NCI-H82 treated with DMSO at 0.1 percent for 48 hours (cell line): ENCODE results near the gene PKNOX1.
"Not testable (repeated sequence)": the region's sequence is repeated elsewhere in the genome, so short reads cannot be mapped to it uniquely, and the experiment has no call there.

Experiments
- DNase-seq: peaks from one replicate; lab custom pipeline; 2025; ENCODE audit not compliant: unreplicated experiment; lab: John Stamatoyannopoulos, UW

Gene PKNOX1

DNA sequence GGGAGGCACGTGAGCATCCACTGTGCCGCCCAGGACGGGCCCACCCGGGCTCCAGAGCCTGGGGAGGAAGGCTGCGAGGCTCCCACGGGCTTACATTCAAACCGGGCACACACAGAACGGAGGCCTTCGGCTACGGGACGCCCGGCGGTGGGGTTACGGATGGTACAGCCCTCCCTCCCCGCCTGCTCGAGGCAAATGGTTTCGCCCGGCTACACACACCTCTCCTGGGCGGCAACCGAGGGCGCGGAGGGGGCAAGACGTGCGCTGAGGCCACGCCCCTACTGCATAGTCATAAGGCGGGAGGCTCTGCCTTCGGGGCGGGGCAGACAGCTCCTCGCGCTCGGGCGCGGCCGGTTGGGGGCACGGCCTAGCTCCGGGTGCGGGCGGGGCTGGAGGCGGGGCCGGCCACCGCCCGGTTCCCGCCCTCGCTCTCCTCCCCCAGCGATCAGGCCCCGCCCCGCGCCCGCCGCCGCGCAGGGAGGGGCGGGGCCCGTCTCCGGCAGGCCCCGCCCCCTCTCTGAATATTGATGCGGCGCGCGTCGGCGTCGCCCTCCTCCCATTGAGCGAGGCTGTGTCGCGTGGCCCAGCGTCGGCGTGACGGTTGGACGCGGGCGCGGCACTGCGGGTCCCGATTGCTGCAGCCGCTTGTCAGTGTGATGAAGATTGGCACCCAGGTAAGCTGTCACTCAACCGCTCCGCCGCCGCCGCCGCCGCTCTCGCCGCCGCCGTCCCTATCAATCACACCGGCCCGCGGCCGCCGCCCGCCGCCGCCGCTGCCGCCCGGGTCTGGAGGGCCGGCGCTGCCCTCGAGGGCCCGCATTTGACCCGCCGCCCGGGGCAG, at the start of gene PKNOX1:
PKNOX1 (plus strand) TSS at position 572 of the 841 bp plus-strand sequence. CDS start 29,820 bp downstream, outside the sequence.
- DNase-seq = peak; percentile 98

DNA sequence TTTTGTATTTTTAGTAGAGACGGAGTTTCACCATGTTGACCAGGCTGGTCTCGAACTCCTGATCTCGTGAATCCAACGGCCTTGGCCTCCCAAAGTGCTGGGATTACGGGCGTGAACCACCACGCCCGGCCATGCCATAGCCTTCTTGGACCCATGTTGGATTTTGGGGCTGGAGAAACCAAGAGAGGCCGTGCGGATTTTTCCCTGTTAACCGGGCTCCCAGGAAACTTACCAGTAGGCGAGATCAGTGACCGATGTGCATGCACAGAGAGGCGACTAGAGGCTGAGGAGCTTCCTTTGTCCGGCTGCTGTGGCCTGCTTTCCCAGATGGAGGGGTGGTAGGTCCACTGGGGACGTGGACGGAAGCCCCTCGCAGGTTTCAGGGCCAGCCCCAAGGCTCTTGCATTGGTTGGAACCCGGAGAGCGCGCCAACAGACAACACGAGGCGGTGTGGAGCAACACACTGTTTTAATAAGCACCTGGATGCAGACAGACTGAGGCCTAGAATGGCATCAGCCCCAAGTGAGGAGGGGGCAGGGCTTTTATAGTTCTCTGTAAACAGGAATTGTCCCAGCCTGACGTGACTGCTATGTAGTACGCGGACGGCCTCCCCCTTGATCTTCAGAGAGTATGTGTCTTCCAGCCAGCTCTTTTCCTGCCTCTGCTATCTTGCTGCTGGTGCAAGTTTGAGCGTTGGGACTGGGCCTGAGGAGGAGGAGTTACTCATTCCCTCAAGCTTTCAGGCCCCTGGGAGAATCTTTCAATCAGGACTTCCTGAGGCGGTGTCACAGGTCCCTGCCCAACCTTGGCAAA, 49.0 kb upstream of the PKNOX1 start, which contains the start of gene ERVH48-1:
ERVH48-1 (minus strand) TSS at position 517 of the 813 bp plus-strand sequence. CDS start 6,624 bp downstream, outside the sequence.
- DNase-seq = no peak

GRCh38 chr21:42927474-42928200, 46.7 kb upstream of the PKNOX1 start:
- not testable (repeated sequence) for DNase-seq

GRCh38 chr21:42929969-42930368, 44.4 kb upstream of the PKNOX1 start:
- DNase-seq = no peak

GRCh38 chr21:42931560-42932235, 42.7 kb upstream of the PKNOX1 start:
- no peak for DNase-seq

- not testable (repeated sequence) for DNase-seq
Measured at GRCh38 chr21:42932378-42933136, 41.8 kb upstream of the PKNOX1 start.

DNA sequence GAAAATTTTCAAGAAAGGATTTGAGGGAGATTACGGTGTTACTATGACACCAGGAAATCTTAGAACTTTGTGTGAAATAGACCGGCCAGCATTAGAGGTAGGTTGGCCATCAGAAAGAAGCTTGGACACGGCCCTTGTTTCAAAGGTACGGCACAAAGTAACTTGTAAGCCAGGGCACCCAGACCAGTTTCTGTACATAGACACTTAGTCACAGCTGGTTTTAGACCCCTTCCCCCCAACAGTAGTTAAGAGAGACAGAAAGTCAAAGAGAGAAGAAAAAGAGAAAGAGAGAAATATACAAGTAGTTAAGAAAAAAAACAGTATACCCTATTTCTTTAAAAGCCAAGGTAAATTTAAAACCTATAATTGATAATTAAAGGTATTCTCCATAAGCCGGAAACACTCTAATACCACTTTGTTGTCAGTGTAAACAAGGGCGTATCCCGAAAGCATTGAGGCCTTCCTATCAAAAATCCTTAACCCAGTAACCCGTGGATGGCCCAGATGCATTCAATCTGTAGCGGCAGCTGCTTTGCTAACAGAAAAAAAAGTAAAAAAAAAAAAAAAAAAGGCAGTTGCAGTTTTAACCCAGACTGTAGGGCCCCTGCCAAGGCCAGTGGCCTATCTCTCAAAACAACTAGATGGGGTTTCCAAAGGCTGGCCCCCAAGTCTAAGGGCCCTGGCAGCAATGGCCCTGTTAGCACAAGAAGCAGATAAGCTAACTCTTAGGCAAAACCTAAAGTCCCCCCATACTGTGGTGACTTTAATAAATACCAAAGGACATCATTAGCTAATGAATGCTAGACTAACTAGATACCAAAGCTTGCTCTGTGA, 41.0 kb upstream of the PKNOX1 start:
- DNase-seq = not testable (repeated sequence)

DNA sequence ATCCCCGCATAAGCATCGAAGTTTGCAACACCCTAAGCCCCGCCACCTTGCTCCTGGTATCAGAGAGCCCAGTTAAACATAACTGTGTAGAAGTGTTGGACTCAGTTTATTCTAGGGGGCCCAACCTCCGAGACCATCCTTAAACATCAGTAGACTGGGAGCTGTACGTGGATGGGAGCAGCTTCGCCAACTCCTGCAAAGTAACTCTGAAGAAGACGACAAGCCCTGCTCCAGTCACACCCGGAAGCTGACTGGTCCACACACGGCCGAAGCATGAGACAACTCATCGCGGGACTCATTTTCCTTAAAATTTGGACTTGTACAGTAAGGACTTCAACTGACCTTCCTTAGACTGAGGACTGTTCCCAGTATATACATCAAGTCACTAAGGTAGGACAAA, 40.4 kb upstream of the PKNOX1 start:
- not testable (repeated sequence) for DNase-seq

- DNase-seq = not testable (repeated sequence)
Measured at GRCh38 chr21:42936360-42936759, 38.0 kb upstream of the PKNOX1 start.

- DNase-seq = not testable (repeated sequence)
Measured at GRCh38 chr21:42937034-42937940, 37.1 kb upstream of the PKNOX1 start.

GRCh38 chr21:42937960-42938605, 36.3 kb upstream of the PKNOX1 start:
- DNase-seq = no peak

DNA sequence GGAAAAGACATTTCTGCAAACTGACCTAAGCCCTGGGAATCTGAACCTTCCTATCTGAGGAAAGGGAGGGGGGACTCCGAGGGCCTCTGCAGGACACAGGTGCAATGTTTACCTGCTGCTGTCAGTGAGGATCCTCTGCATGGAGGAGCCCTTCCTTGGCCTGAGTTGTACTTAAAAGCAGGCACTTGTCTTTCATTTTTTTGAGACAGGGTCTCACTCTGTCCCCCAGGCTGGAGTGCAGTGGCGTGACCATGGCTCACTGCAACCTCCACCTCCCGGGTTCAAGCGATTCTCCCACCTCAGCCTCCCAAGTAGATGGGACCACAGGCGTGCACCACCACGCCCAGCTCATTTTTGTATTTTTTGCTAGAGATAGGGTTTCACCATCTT, 35.8 kb upstream of the PKNOX1 start:
- DNase-seq = not testable (repeated sequence)

DNA sequence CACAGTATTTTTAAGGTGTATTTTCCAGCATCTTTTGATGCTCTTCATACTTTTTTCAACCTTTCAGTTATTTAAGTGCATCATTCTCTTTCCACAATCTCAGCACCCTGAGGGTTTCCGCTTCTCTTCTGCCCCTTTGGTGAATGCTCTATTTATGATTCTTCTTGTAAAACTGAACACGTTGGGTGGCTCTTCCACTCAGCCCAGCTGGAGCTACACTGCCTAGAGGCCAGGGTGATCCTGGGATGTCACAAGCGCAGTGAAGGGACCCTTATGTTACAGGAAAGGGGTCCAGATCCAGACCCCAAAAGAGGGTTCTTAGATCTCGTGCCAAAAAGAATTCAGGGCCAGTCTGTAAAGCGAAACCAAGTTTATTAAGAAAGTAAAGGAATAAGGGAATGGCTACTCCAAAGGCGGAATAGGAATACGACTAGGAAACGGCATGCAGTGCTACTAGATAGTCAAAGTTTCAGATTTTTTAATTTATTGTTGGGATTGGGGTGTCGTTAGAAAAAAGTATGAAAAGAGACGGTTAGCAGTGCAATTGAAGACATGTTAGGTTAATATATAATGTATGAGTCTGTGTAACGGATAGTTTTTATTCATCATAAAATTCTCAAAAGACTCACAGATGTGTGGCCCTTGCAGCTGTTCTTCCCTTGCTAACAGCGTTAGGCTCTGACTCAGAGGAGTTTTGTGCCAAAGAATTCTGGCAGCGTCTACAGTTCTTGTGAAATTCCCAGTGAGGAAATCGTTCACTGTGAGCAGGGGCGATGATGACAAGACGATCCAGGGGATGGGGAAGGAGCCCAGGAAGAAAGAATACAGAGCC, 34.6 kb upstream of the PKNOX1 start:
- DNase-seq = no peak

GRCh38 chr21:42941696-42942085, 32.7 kb upstream of the PKNOX1 start:
- no peak for DNase-seq

- DNase-seq = no peak
Measured at GRCh38 chr21:42942244-42942643, 32.1 kb upstream of the PKNOX1 start.

DNA sequence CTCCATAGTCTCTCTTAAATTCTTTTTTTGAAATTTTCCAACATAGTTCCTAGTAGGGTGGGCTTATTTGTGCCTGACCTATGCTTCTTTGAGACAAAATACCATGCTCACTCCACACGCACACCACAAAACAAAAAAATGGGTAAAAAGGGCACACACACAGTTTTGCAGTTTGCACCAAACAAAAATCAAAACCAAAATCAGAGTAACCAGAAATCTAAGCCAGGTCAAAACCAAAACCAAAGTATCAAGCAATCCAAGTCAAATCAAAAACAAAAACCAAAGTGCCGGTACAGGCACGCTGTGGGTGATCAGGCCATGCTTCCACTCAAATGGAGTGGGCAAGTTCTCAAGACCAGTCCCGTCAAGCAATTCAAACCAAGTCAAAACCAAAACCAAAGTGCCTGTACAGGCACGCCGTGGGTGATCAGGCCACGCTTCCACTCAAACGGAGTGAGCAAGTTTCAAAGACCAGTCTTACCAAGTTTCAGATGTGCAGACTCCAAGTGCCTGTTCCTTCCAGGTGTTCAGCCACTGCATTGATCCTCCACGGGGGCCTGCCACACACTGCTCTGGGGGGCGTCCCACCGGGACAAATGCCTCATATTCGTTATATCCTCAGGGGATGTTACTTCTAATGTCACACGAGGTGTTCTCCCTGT, 25.1 kb upstream of the PKNOX1 start:
- not testable (repeated sequence) for DNase-seq
